GM18526 (cell line): ENCODE measurements around the gene MON1A.

Experiments used
- POLR2A ChIP-seq: IDR thresholded peaks from 3 replicates; pipeline ENCODE4 v1.6.1; 2011; ENCODE audit not compliant: insufficient read length; ENCODE audit errors: extremely low read depth

The MON1A gene

DNA sequence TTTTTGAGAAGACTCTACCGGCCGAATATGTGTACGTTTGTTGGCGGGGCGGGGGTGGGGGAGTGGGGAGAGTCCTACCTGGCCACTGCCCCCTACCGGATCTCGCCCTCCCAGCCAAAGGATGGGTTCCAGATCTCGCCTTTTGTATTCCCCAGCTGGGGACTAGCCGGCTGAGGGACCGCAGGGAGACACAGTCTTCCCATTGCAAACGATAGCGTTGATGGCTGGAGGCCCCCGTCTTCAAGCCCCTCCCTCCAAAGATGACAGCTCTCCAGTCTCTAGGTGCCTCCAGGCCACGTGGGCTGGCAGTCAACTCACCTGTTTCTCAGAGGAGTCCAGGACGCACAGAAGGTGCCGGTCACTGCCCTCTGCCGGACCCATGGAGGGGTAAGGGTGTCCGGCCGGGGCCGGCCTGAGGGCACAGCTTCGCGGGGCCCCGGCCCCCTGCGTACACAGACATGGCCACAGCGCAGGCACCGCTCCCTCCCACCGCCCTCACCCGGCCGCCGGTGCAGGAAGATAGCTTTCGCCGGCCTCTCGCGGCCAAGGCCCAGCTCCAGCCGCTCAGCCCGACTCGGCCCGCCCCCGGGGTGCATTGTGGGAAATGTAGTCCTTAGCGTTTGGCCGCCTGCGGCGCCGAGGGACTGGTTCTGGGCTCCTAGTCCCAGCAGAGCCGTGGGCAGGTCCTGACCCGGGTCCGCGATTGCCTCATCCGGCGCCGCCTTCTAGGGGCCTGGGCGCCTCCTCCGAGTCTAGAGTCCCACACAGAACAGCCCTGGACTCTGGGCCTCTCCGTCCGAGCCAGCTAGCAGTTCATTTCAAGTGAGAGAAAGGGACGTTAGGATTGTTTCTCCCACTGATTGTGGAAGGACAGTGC is at the start of gene MON1A:
Gene MON1A (minus strand): TSS at position 521 of the 877 bp plus-strand sequence. CDS start 16,465 bp downstream, outside the sequence.
- TF ChIP-seq POLR2A, result peak; percentile 52

DNA sequence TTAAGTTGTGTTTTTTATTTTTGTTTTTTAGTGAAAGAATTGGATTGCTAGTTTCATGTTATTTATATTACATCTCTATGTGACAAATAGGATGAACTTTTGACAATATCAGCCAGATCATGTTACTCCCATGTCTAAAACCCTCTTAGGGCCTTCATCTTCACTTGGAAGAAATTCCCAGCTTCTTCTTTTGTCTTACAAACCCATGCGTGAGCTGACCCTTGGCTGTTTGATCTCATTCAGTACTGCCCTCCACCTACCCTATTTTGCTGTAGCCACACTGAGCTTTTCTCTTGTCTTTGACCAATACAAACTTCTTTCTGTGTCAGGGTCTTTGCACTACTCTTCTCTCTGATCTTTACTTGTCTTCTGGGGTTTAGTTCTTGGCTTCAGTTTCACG is 47.3 kb upstream of the MON1A start:
- no peak for TF ChIP-seq POLR2A

DNA sequence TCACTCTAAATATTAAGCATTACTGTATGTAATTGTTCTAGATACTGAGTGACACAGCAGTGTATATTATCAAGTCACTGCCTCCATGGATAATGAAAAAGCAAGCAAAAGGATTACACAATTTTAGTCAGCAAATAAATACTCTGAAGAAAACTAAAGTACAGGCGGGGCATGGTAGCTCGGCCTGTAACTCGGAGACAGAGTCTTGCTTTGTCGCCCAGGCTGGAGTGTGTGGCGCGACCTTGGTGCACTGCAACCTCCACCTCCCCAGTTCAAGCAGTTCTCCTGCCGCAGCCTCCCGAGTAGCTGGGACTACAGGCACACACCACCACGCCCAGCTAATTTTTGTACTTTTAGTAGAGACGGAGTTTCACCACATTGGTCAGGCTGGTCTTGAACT is 43.0 kb upstream of the MON1A start:
- TF ChIP-seq POLR2A, result no peak

- no peak for TF ChIP-seq POLR2A
These were observed 38.7 kb upstream of the MON1A start for GRCh38 chr3:49968346-49968745.

GRCh38 chr3:49967291-49967690 is 37.7 kb upstream of the MON1A start:
- TF ChIP-seq POLR2A, result no peak

DNA sequence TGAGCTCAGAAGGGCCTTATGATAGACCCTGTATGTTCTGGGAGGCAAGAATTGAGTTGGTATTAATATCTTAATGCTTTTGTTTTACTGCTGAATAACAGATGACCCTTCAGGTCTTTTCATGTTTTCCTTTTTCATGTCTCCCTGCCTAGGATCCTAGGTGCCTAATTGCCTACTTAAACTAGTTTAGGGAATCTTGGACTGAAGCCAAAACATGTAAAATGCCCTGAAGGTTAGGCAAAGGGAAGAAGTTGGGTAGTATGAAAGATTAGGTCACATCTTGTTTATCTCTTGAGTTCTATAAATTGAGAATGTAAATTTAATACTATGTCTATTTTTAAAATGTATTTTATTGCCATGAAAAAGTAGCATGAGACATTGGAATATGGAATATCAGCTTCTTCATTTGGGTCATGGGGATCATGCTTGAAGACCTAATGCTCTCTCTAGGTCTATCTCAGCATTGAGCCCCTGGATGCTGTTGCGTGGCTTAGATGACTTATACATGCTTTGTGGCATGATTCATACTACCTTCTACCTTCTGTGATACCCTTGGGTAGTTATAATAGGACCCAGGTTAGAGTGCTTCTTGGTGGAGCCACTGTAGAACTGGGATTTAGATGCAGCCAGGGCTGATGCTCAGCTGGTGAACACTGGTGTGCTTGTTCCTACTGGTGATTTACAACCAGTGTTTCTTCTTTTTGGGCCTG is 36.8 kb upstream of the MON1A start:
- no peak for TF ChIP-seq POLR2A

- TF ChIP-seq POLR2A, result no peak
These were observed 26.0 kb upstream of the MON1A start for GRCh38 chr3:49955636-49956035.

DNA sequence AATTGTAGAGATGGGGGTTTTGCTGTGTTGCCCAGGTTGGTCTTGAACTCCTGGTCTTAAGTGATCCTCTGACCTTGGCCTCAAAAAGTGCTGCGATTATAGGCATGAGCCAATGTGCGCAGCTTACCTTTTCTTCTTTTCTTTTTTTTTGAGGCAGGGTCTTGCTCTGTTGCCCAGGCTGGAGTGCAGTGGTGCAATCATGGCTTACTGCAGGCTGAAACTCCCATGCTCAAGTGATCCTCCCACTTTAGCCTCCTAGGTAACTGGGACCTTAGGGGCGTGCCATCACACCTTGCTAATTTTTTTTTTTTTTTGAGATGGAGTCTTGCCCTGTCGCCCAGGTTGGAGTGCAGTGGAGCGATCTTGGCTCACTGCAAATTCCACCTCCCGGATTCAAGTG is 23.3 kb upstream of the MON1A start:
- no peak for TF ChIP-seq POLR2A

DNA sequence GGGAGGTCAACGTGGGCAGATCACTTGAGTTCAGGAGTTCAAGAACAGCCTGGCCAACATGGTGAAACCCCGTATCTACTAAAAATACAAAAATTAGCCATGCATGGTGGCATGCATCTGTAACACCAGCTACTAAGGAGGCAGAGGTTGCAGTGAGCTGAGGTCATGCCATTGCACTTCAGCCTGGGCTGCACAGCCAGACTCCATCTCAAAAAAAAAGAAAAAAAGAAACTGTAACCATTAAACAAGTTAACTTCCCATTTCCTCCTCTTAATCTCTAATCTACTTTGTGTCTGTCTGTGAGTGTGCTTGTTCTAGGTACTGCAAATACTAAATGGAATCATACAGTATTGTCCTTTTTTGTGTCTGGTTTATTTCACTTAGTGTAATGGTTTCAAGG is 13.0 kb upstream of the MON1A start:
- TF ChIP-seq POLR2A, result no peak

DNA sequence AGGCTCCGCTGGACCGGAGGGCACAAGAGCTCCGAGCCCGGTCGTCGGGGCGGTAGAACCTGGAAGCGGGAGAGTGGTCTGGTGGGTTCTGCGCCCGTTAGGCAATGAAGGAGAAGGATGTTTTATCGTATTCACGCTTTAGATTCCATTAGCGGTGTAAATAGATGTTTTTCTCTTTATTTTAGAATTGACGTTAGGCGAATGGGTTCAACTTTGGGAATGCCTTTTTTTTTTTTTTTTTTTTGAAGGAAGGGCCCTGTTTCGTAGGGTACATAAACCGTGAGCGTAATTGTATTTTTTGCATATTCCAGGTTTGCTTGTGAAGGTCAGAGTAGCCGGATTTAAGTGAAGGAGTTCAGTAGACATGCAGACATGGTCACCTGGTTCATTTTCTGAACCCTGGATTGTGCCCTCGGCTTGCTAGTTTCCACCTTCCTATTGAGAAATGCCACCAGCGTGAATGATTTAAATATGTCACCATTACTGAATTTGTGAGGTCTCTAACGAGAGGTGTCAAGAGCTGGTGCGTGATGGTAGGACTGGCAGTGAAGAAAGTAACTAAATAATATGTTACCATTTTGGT is 11.1 kb upstream of the MON1A start:
- no peak for TF ChIP-seq POLR2A

DNA sequence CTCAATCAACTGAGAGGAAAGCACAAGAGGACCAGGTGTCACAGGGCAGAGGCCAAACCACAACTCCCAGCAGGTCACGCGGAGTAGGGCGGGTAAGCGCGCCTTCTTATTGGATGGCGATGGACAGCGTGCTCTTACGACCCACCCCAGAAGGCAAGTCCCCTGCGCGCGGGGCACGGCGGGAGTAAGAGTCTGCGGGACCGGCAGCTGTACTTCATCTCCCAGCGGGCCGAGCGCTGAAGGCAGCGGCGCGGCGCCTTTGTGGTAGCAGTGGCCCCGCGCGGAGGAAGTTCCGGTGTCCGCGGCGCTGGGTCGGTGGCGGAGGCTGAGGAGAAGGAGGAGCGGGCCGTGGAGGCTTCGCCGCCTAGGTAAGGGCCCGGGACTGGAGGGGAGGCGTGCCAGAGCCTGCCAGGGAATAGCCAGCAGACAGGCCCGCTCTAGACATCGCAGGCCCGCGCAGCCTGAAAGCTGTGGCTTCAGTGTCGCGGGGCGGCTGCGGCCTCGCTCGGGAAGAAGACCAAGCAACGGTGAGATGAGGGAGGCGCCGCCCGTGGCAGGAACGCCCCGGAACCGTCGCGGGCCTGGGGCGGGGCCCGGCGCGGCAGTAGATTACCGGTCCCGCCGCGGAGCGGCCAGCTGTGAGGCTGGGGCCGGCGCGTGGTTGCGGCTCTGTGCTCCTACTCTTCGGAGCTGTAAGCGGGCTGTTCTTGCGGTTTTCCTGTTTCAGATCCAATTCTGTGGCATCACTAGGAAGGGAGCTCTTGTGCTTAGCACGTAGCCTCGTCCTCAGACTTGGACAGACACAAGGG is 10.5 kb upstream of the MON1A start, which contains the start of gene RBM6:
Gene RBM6 (plus strand): TSS at position 293 of the 809 bp plus-strand sequence. CDS start 22,492 bp downstream, outside the sequence.
- peak; percentile 88 for TF ChIP-seq POLR2A

- TF ChIP-seq POLR2A, result no peak
These were observed 7.5 kb upstream of the MON1A start for GRCh38 chr3:49937090-49937489.

DNA sequence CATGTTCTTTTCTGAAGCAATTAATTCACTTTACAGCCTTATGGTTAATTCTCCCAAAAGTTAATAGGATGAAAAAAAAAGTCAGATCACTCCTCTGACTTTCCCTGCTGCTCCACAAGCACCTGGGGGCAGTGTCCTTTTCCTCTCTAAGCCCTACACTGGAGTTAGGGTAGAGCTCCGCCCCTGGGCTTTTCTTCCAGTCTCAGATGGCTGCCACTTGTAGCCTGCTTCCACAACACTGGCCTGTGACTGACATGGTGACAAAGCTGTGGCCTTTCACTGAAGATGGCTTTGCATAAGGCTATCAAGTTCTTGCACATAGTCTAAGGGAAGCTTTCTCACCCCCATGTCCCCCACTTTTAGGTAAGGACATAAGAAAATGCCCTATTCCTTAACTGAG is 1.3 kb upstream of the MON1A start:
- no peak for TF ChIP-seq POLR2A

DNA sequence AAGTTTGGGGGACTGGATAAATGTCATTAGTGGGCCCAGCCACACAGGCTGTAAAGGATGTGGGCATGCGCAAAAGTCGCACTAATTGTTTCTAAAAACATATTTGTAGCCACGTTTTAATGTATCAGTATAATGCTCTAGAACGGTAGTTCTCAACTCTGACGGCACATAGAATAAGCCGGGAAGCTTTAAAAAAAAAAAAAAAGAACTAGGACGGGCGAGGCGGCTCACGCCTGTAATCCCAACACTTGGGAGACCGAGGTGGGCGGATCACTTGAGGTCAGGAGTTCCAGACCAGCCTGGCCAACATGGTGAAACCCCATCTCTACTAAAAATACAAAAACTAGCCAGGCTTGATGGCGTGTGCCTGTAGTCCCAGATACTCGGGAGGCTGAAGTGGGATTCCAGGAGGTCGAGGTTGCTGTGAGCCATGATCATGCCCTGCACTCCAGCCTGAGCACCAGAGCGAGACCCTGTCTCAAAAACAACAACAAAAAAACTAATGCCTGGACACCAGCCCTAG is 618 bp upstream of the MON1A start:
- no peak for TF ChIP-seq POLR2A
